Fibroblast of lung (primary cell): ENCODE measurements around the gene FUBP3. TPM values are rescaled to one million over a fixed set of nuclear protein-coding genes. Genes with fewer than 3 reads are reported as not detected.

Experiments
- DNase-seq, 2 donors: peaks; one replicate each; pipeline versions ENCODE4 v3.0.0 to v3.0.0-alpha.2; 2010; ENCODE audit warnings: low read depth in 2 of 2
- H2AFZ ChIP-seq: 2 replicates; pipeline ENCODE4 v1.5.1; 2012; ENCODE audit warnings: low read length, control low read depth, inconsistent platforms
- H3K27ac ChIP-seq: 2 replicates; pipeline ENCODE4 v1.5.1; 2011; ENCODE audit warnings: low read length, control low read depth; ENCODE audit not compliant: insufficient read depth
- H3K27me3 ChIP-seq: 2 replicates; pipeline ENCODE4 v1.5.1; 2011; ENCODE audit warnings: mild to moderate bottlenecking, low read length; ENCODE audit not compliant: control insufficient read depth, insufficient read depth
- H3K36me3 ChIP-seq: 2 replicates; pipeline ENCODE4 v1.5.1; 2011; ENCODE audit warnings: low read length; ENCODE audit not compliant: control insufficient read depth, insufficient read depth
- H3K4me1 ChIP-seq: 2 replicates; pipeline ENCODE4 v1.5.1; 2011; ENCODE audit warnings: low read length; ENCODE audit not compliant: control insufficient read depth, insufficient read depth; ENCODE audit errors: extremely low read depth
- H3K4me2 ChIP-seq: 2 replicates; pipeline ENCODE4 v1.5.1; 2011; ENCODE audit warnings: low read length, control low read depth; ENCODE audit not compliant: insufficient read depth; ENCODE audit errors: extremely low read depth
- H3K4me3 ChIP-seq, 4 experiments: fragments of 200-600 bp in 1 of 4; sonication (generic) in 1 of 4; replicated peaks in 1 of 4; 2 replicates each; pipeline ENCODE4 v1.5.1; 2011 to 2016; ENCODE audit warnings: low read length in 4 of 4, low read depth in 3 of 4, mild to moderate bottlenecking in 3 of 4, control low read depth in 2 of 4, inconsistent platforms in 1 of 4, mixed read lengths in 1 of 4; ENCODE audit not compliant: insufficient read depth in 1 of 4; ENCODE audit errors: control extremely low read depth in 1 of 4
- H3K79me2 ChIP-seq: 2 replicates; pipeline ENCODE4 v1.5.1; 2012; ENCODE audit warnings: mild to moderate bottlenecking, low read length, inconsistent platforms; ENCODE audit not compliant: control insufficient read depth, insufficient read depth
- H3K9ac ChIP-seq: 2 replicates; pipeline ENCODE4 v1.5.1; 2011; ENCODE audit warnings: mild to moderate bottlenecking, low read length, control low read depth; ENCODE audit not compliant: insufficient read depth
- H3K9me3 ChIP-seq: 2 replicates; pipeline ENCODE4 v1.5.1; 2012; ENCODE audit warnings: low read depth, low read length; ENCODE audit not compliant: control insufficient read depth, insufficient read depth
- H4K20me1 ChIP-seq: 2 replicates; pipeline ENCODE4 v1.5.1; 2011; ENCODE audit warnings: low read length; ENCODE audit not compliant: control insufficient read depth, insufficient read depth; ENCODE audit errors: extremely low read depth
- EZH2 ChIP-seq: IDR thresholded peaks from 2 replicates; pipeline ENCODE4 v1.5.1; 2012; ENCODE audit warnings: low read length, control low read depth, mild to moderate bottlenecking; ENCODE audit errors: missing control alignments
- polyA plus RNA-seq, 2 donors: library from polyadenylated mRNA; depleted of rRNA in 1 of 2; stranded (reverse) in 1 of 2; unstranded in 1 of 2; fragments of >200 nt; gene quantifications; 2 replicates each; pipeline ENCODE4 v1.2.1, GENCODE V29; 2011 to 2012; ENCODE audit warnings: missing spikeins in 1 of 2
- total RNA-seq: library from RNA; depleted of rRNA; stranded (reverse); fragments of >200 nt; gene quantifications from 2 replicates; pipeline ENCODE4 v1.2.1, GENCODE V29; 2014
- TF ChIP-seq, protein P1 (sequence below), 2 donors: IDR thresholded peaks in 1 of 2; conservative IDR thresholded peaks in 1 of 2; 1 replicate in 1 of 2; 2 replicates in 1 of 2; pipeline ENCODE4 v1.5.1; 2011 to 2012; ENCODE audit warnings: low read length in 2 of 2, control low read depth in 1 of 2, inconsistent platforms in 1 of 2, low read depth in 1 of 2, mild to moderate bottlenecking in 1 of 2

The FUBP3 gene
- total and polyA plus RNA-seq, 2 donors (not counting 1 experiment from before 2014, with no cell fraction given) = 35.7 to 36.2 TPM

DNA sequence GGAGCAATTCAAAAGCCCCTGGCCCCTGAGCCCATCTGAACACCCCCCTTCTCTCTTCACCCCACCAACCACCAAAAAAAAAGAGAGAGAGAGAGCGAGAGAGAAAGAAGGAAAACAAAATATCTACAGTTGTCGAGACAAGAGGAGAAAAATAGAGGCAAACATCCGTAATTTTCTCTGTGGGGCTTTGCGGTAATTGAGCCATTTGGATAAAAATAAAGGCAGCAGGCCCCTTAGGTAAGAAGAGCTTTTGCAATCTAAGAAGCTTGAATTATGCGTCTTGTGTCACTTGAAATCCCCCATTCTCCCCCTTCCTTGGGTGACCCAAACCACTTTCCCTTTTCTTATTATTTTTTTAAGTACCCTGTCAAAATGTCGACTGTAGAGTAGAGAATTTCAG, 35.5 kb upstream of the FUBP3 start:
- Histone ChIP-seq H3K9me3 (no peaks in the 10 kb centered on the region), H4K20me1 (no peaks in the 10 kb centered on the region), H3K27ac (no peak overlapping the region), H2AFZ (no peak overlapping the region), H3K79me2 (no peaks in the 10 kb centered on the region), H3K4me2 (no peak overlapping the region), H3K4me1 (no peaks in the 10 kb centered on the region), H3K36me3 (no peaks in the 10 kb centered on the region), H3K4me3 (no peak overlapping the region), H3K9ac (no peak overlapping the region), H3K27me3 (peaks cover 2% of the 10 kb centered on the region)
- TF ChIP-seq, protein P1, sequence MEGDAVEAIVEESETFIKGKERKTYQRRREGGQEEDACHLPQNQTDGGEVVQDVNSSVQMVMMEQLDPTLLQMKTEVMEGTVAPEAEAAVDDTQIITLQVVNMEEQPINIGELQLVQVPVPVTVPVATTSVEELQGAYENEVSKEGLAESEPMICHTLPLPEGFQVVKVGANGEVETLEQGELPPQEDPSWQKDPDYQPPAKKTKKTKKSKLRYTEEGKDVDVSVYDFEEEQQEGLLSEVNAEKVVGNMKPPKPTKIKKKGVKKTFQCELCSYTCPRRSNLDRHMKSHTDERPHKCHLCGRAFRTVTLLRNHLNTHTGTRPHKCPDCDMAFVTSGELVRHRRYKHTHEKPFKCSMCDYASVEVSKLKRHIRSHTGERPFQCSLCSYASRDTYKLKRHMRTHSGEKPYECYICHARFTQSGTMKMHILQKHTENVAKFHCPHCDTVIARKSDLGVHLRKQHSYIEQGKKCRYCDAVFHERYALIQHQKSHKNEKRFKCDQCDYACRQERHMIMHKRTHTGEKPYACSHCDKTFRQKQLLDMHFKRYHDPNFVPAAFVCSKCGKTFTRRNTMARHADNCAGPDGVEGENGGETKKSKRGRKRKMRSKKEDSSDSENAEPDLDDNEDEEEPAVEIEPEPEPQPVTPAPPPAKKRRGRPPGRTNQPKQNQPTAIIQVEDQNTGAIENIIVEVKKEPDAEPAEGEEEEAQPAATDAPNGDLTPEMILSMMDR (conservative IDR thresholded peaks at IDR 0.05 in 1 of 2, IDR thresholded peaks at IDR 0.05 in 1 of 2; ENCODE audit: low read depth in 1 of 2, low read length in 2 of 2) = no peak
- no peak for TF ChIP-seq EZH2
- no peak for DNase-seq

DNA sequence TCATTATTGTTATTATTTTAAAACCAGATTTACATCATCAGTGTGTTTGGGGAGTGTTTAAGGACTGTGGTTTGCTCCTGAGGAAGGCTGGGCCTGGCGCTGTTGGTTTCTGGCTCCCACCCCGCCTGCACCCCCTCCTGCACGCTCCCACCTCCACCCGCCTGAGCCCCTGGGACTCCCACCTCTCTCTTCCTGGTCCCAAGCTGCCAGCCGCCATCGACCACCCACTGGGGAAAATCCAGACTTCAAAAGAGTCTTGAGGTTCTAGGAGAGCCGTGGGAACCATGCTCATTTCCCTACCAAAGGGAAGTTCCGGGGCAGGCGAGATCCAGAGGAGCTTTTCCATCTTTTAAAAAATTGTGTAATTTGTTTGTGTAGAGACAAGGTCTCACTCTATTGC, 35.0 kb upstream of the FUBP3 start:
- no peak overlapping the region for H2AFZ ChIP-seq
- DNase-seq = no peak
- H3K9me3 ChIP-seq = no peaks in the 10 kb centered on the region
- no peak overlapping the region for H3K27ac ChIP-seq
- no peaks in the 10 kb centered on the region for H3K4me1 ChIP-seq
- H3K79me2 ChIP-seq = no peaks in the 10 kb centered on the region
- no peaks in the 10 kb centered on the region for H4K20me1 ChIP-seq
- no peak overlapping the region for H3K4me2 ChIP-seq
- no peaks in the 10 kb centered on the region for H3K36me3 ChIP-seq
- TF ChIP-seq EZH2 = no peak
- TF ChIP-seq, protein P1 (conservative IDR thresholded peaks at IDR 0.05 in 1 of 2, IDR thresholded peaks at IDR 0.05 in 1 of 2; ENCODE audit: low read depth in 1 of 2, low read length in 2 of 2) = no peak
- no peak overlapping the region for H3K9ac ChIP-seq
- H3K4me3 ChIP-seq = no peak overlapping the region
- H3K27me3 ChIP-seq = peaks cover 2% of the 10 kb centered on the region

DNA sequence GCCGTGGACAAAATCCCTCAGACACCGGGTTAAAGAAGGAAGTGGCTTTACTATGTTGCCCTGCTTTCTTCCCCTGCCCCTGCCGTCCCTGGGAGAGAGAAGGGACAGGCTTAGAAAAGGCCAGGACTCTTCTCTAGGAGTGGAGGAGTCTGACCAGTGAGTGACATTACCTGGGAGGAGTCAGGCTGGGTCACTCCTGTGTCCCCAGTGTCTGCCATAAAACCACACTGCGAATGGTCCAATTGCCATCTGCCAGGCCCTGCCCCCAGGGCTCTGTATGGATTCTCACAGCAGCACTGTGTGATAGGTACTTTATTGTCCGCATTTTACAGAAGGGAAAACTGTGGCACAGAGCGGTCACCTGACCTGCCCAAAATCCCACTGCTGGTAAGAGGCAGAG, 31.3 kb upstream of the FUBP3 start:
- H2AFZ ChIP-seq = no peak overlapping the region
- no peaks in the 10 kb centered on the region for H3K9me3 ChIP-seq
- H3K4me3 ChIP-seq = no peak overlapping the region
- no peak overlapping the region for H3K27ac ChIP-seq
- no peaks in the 10 kb centered on the region for H3K27me3 ChIP-seq
- DNase-seq = no peak
- no peak overlapping the region for H3K9ac ChIP-seq
- H3K79me2 ChIP-seq = no peaks in the 10 kb centered on the region
- H3K36me3 ChIP-seq = no peaks in the 10 kb centered on the region
- H3K4me2 ChIP-seq = no peak overlapping the region
- no peaks in the 10 kb centered on the region for H3K4me1 ChIP-seq
- TF ChIP-seq, protein P1 (conservative IDR thresholded peaks at IDR 0.05 in 1 of 2, IDR thresholded peaks at IDR 0.05 in 1 of 2; ENCODE audit: low read depth in 1 of 2, low read length in 2 of 2) = no peak
- TF ChIP-seq EZH2 = no peak
- no peaks in the 10 kb centered on the region for H4K20me1 ChIP-seq
